ENCODE measurements around the gene TMEM161B.
"Not testable (repeated sequence)": the region's sequence is repeated elsewhere in the genome, so short reads cannot be mapped to it uniquely, and the experiment has no call there.

TMEM161B gene

DNA sequence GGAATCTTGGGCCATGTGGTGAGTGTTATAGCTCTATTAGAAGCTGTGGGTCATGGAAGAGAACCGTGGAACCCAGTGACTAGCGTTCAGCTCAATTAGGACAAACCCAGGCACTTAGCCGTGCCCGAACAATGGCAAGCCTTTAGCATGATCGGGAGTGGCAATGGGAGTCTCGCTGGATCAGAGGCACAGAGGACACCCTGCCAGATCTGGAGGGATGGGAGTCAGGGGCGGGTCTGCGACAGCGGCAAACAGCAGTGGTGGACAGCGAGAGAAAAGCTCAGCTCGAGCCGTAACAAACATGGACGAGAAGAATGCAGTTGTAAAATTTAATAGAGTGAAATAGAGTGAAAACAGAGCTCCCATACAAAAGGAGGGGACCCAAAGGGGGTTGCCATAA, 91.2 kb downstream of the TMEM161B start:
- not testable (repeated sequence) for DNase-seq

DNA sequence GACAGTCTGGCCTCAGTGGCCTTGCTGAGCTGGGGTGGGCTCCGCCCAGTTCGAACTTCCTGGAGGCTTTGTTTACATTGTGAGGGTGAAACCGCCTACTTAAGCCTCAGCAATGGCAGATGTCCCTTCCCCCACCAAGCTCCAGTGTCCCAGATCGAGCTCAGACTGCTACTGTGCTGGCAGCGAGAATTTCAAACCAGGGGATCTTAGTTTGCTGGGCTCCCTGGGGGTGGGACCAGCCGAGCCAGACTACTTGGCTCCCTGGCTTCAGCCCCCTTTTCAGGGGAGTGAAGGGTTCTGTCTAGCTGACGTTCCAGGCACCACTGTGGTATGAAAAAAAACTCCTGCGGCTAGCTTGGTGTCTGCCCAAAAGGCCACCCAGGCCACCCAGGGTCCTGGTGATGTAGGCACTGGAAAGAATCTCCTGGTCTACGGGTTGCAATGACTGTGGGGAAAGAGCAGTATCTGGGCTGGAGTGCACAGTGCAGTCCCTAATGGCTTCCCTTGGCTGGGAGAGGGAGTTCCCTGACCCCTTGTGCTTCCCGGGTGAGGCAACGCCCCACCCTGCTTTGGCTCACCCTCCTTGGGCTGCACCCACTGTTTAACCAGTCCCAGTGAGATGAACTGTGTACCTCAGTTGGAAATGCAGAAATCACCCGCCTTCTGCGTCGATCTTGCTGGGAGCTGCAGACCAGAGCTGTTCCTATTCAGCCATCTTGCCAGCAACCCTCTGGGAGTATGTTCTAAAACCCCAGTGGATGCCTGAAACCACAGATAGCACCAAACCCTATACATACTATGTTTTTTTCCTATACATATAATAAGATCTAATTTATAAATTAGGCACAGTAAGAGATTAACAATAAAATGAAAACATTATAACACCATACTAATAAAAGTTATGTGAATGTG, 95.5 kb downstream of the TMEM161B start:
- no peak for DNase-seq

DNA sequence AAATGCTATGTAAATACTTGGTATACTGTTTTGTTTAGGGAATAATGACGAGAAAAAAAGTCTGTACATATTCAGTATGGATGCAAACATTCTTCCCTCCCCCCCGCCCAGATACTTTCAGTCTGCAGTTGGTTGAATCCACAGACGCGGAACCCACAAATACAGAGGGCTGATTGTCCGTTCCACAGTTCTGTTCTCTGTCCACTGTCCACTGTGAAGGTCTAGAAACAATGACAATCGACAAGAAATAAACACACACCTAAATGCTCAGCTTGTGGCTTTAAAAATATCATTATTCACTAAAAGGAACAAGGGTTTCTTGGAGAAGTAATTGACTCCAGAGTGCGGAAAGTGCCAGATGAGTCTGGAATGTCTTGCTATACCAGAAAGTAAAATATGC, 109.1 kb downstream of the TMEM161B start:
- DNase-seq: no peak

DNA sequence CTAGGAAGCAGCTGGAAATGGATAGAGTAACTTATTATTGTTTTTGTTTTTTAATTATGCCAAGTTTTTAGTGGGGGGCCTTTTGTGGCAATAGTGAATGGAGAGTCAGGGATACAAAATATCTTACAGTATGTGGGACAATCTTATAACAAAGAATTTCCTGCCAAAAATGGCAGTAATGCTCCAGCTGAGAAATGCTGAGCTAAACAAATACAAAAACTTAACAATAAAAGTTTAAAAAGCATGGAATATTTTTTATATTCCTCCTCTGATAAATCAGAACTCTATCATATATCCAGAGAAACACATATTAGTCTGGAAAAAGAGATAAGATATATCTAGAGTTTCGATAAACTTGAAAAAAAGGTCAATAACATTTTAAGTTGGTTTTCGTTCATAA, 110.6 kb downstream of the TMEM161B start:
- DNase-seq: no peak

DNA sequence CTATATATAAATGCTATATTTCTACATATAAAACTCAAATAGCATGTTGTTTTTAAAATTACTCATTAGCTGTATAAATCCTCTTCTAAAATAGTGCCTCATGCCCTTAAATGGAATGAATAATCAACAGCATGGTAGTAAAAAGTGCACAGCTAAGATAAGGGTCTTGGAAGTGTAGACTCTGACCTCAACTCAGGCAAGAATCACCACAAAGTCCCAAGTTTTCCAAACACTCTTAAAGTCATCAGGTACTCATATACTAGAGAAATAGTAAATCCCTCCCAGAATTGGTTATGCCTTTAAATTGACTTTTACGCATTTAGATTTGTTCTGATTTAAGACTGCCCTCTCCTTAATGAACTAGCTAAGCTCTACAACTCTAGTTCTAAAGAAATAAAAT, 113.8 kb downstream of the TMEM161B start:
- no peak for DNase-seq

DNA sequence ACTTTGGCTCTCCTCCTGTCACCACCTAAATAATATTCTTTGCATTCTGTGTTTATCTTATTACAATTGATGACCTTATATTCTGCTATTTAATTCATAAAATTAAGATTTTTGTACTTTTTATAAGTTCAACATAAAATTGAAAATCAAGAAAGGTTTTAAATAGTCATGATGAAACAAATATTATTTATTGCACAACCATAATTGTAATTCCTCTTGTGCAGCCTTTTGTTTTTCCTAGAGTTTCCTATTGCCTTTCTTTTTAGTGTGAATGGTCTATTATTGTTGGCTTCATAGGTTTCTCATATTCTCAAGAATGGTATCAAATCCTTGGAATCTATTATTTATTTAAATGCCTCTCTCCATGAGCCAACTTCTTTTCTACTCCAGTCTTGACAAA, 117.9 kb downstream of the TMEM161B start:
- no peak for DNase-seq

DNA sequence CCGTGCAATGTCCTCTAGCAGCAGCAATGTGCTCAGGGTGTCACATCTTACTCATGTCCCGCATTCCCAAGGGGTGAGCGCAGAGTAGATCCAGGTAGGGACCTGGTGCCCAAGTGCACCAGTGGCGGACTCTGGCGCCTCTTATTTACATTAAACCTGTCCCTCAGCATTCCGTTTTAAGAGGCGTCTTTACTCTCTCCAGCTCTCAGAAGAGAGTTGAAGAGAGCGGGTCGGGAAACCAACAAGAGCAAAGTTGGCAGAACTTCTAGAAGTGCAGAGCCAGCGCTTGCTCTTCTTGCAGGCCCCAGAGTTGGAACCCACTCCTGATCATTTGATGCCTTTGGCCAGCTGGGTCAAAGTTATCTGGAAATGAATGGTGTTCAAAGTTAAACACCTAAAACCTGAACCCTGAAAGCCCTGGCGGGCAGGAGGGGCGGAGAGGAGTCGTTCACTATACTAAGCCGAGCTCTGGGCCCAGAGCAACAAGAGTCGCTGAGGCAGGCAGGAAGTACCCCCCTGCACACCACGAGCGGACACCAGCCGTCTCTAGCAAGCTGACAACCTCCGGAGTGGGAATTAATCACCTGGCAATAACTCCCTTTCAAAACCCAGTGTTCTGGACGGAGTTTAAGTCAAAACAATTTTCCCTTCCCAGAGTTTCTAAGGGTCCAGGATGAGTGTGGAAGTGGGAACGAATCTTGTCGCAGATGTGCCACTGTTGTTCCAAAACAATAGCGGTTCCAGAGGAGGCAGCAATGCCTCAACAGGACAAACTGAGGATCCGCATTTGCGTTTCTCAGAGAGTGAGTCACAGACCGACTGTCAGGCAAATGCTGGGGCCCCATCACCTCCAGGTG, 122.8 kb downstream of the TMEM161B start:
- no peak for DNase-seq

DNA sequence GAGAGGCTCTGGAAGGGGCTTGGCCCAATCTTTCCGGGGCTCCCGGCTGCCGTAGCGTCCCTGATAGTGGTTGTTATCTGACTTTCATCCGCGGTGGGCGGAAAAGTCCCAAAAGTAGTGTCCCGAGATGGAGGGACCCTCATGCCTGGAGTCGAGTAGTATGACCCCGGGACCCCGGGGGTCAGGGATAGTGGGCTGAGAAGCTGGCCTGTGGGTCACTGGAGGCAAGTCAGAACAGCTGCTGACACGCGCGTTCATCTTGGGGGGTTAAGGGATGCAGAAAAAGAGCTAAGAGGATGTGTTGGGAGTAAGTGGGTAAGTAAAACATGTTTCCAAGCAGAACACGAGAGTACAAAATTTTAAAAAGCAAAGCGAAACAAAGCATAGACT, 123.4 kb downstream of the TMEM161B start:
- no peak for DNase-seq
